Measurements from ENCODE around the gene PRKAG2.

DNA sequence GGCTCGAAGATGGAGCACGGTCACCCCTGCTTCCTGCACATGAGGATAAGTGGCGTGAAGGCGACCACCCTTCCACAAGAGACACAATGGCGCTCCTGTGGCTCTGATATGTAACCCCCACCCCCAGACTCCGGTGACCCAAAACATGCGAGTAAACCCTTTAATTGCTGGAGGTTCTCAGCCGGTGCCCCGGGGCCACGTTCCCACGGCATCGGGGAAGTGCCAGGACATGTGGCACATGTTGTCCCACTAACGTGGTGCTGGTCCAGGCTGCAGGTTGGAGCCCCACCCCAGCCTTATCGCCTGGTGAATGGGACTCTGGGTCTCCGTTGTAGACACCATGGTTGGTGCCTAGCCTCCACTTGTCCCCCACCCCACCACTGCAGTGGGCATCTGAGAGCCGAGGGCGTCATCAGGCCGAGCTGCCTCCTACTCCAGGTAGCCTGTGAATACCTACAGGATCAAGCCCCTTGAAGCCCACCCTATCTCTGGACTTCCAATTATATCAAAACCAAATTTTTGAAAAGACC is 132.8 kb downstream of the PRKAG2 start:
- TF ChIP-seq POLR2AphosphoS5 (IDR thresholded peaks at IDR 0.05; ENCODE audit: low read depth, low read length) (no peak), POU5F1 (IDR thresholded peaks at IDR 0.05; ENCODE audit: low read depth, low read length) (no peak), CHD2 (IDR thresholded peaks at IDR 0.05; ENCODE audit: low read length) (no peak), FOSL1 (IDR thresholded peaks at IDR 0.05; ENCODE audit: insufficient read depth, low read depth, low read length) (no peak), HDAC2 (IDR thresholded peaks at IDR 0.05; ENCODE audit: borderline replicate concordance in 1 of 2, low read depth in 2 of 2, low read length in 2 of 2) (no peak), ASH2L (IDR thresholded peaks at IDR 0.05; ENCODE audit: low read length) (no peak)
- TF ChIP-seq, protein P1, sequence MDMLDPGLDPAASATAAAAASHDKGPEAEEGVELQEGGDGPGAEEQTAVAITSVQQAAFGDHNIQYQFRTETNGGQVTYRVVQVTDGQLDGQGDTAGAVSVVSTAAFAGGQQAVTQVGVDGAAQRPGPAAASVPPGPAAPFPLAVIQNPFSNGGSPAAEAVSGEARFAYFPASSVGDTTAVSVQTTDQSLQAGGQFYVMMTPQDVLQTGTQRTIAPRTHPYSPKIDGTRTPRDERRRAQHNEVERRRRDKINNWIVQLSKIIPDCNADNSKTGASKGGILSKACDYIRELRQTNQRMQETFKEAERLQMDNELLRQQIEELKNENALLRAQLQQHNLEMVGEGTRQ (IDR thresholded peaks at IDR 0.05; ENCODE audit: low read length): no peak
- TF ChIP-seq, protein P2, sequence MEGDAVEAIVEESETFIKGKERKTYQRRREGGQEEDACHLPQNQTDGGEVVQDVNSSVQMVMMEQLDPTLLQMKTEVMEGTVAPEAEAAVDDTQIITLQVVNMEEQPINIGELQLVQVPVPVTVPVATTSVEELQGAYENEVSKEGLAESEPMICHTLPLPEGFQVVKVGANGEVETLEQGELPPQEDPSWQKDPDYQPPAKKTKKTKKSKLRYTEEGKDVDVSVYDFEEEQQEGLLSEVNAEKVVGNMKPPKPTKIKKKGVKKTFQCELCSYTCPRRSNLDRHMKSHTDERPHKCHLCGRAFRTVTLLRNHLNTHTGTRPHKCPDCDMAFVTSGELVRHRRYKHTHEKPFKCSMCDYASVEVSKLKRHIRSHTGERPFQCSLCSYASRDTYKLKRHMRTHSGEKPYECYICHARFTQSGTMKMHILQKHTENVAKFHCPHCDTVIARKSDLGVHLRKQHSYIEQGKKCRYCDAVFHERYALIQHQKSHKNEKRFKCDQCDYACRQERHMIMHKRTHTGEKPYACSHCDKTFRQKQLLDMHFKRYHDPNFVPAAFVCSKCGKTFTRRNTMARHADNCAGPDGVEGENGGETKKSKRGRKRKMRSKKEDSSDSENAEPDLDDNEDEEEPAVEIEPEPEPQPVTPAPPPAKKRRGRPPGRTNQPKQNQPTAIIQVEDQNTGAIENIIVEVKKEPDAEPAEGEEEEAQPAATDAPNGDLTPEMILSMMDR (IDR thresholded peaks at IDR 0.05; ENCODE audit: control extremely low read depth in 1 of 3, insufficient read depth in 1 of 3, low read depth in 1 of 3, low read length in 3 of 3): no peak
- TF ChIP-seq, protein P3, sequence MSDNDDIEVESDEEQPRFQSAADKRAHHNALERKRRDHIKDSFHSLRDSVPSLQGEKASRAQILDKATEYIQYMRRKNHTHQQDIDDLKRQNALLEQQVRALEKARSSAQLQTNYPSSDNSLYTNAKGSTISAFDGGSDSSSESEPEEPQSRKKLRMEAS (IDR thresholded peaks at IDR 0.05): no peak

Measured in H1 (cell line).